ENCODE results near the gene GTF2H2C.
"Not testable (repeated sequence)": the region's sequence is repeated elsewhere in the genome, so short reads cannot be mapped to it uniquely, and the experiment has no call there.

GTF2H2C gene

GRCh38 chr5:69568072-69568471 is 8.1 kb downstream of the GTF2H2C start:
- not testable (repeated sequence) for DNase-seq

- DNase-seq, result not testable (repeated sequence)
Measured at GRCh38 chr5:69583356-69583755, 23.4 kb downstream of the GTF2H2C start.

GRCh38 chr5:69596114-69596840 is 36.3 kb downstream of the GTF2H2C start:
- DNase-seq, result not testable (repeated sequence)

- not testable (repeated sequence) for DNase-seq
Measured at GRCh38 chr5:69601947-69602346, 42.0 kb downstream of the GTF2H2C start.

GRCh38 chr5:69606839-69607238 is 46.8 kb downstream of the GTF2H2C start:
- not testable (repeated sequence) for DNase-seq

- not testable (repeated sequence) for DNase-seq
Measured at GRCh38 chr5:69607750-69608149, 47.8 kb downstream of the GTF2H2C start.

GRCh38 chr5:69608861-69609496 is 49.0 kb downstream of the GTF2H2C start:
- DNase-seq, result not testable (repeated sequence)

- not testable (repeated sequence) for DNase-seq
Measured at GRCh38 chr5:69614843-69615242, 54.9 kb downstream of the GTF2H2C start.

- DNase-seq, result not testable (repeated sequence)
Measured at GRCh38 chr5:69631879-69632278, 71.9 kb downstream of the GTF2H2C start.
